ENCODE results near the gene EHD4. TPM values are rescaled to one million over a fixed set of nuclear protein-coding genes. Genes with fewer than 3 reads are reported as not detected.
A peak's percentile ranks its signal among the peaks of the same experiment; 100 is the strongest.

The EHD4 gene
- total RNA-seq, 2 donors from 2014 or later: 42.7 to 44.3 TPM

GRCh38 chr15:41881920-41882688 is 90.3 kb downstream of the EHD4 start:
- ATAC-seq: peak; percentile 81
- peak; percentile 41 to 43 for DNase-seq
- intact Hi-C loops (cut with DNase I, micrococcal nuclease): loop anchor here in 1 of 2 donors (10.0 kb wide), 1 partner anchor 63 kb away; no protein-coding TSS in a partner anchor

GRCh38 chr15:41881550-41881919 is 90.8 kb downstream of the EHD4 start:
- ATAC-seq (no peak), DNase-seq (no peak)
- intact Hi-C loops (cut with DNase I, micrococcal nuclease): loop anchor here in 1 of 2 donors (10.0 kb wide), 1 partner anchor 63 kb away; no protein-coding TSS in a partner anchor

- DNase-seq (no peak), ATAC-seq (no peak)
- intact Hi-C loops (cut with DNase I, micrococcal nuclease): loop anchor here in 1 of 2 donors (10.0 kb wide), 1 partner anchor 64 kb away; no protein-coding TSS in a partner anchor
Observed at GRCh38 chr15:41881086-41881485, 91.3 kb downstream of the EHD4 start.

GRCh38 chr15:41880156-41880877 is 92.0 kb downstream of the EHD4 start:
- DNase-seq (no peak), ATAC-seq (no peak)
- intact Hi-C loops (cut with DNase I, micrococcal nuclease): loop anchor here in 1 of 2 donors (10.0 kb wide), 1 partner anchor 64 kb away; no protein-coding TSS in a partner anchor

GRCh38 chr15:41879321-41879845 is 93.0 kb downstream of the EHD4 start:
- ATAC-seq (no peak), DNase-seq (no peak)
- intact Hi-C loops (cut with DNase I, micrococcal nuclease): no loop called here

- intact Hi-C loops (cut with DNase I, micrococcal nuclease): no loop called here
- DNase-seq: no peak
- ATAC-seq: no peak
Observed at GRCh38 chr15:41878355-41878699, 94.0 kb downstream of the EHD4 start.

- DNase-seq: no peak
- ATAC-seq: no peak
- intact Hi-C loops (cut with DNase I, micrococcal nuclease): no loop called here
Observed at GRCh38 chr15:41877631-41878354, 94.6 kb downstream of the EHD4 start.

GRCh38 chr15:41876689-41877088 is 95.7 kb downstream of the EHD4 start:
- intact Hi-C loops (cut with DNase I, micrococcal nuclease): no loop called here
- DNase-seq: no peak
- ATAC-seq: no peak

- DNase-seq (no peak), ATAC-seq (no peak)
- intact Hi-C loops (cut with DNase I, micrococcal nuclease): no loop called here
Observed at GRCh38 chr15:41876007-41876406, 96.3 kb downstream of the EHD4 start.

GRCh38 chr15:41874736-41875135 is 97.6 kb downstream of the EHD4 start:
- DNase-seq (no peak), ATAC-seq (no peak)
- intact Hi-C loops (cut with DNase I, micrococcal nuclease): no loop called here

- DNase-seq (no peak), ATAC-seq (no peak)
- intact Hi-C loops (cut with DNase I, micrococcal nuclease): no loop called here
Observed at GRCh38 chr15:41873711-41874110, 98.6 kb downstream of the EHD4 start.

- ATAC-seq (no peak), DNase-seq (no peak)
- intact Hi-C loops (cut with DNase I, micrococcal nuclease): no loop called here
Observed at GRCh38 chr15:41872166-41872747, 100.1 kb downstream of the EHD4 start.

GRCh38 chr15:41871175-41871905 is 101.0 kb downstream of the EHD4 start:
- intact Hi-C loops (cut with DNase I, micrococcal nuclease): no loop called here
- no peak for DNase-seq
- no peak for ATAC-seq

- intact Hi-C loops (cut with DNase I, micrococcal nuclease): no loop called here
- peak; percentile 20 for ATAC-seq
- no peak for DNase-seq
Observed at GRCh38 chr15:41870689-41871081, 101.7 kb downstream of the EHD4 start.

- intact Hi-C loops (cut with DNase I, micrococcal nuclease): no loop called here
- DNase-seq (no peak), ATAC-seq (no peak)
Observed at GRCh38 chr15:41869770-41870688, 102.3 kb downstream of the EHD4 start.

GRCh38 chr15:41868321-41868720 is 104.0 kb downstream of the EHD4 start:
- no peak for ATAC-seq
- intact Hi-C loops (cut with DNase I, micrococcal nuclease): no loop called here
- DNase-seq: no peak

GRCh38 chr15:41866872-41867579 is 105.3 kb downstream of the EHD4 start:
- ATAC-seq: no peak
- no peak for DNase-seq
- intact Hi-C loops (cut with DNase I, micrococcal nuclease): no loop called here
